ENCODE measurements around the gene ADAMTSL3. TPM values are rescaled to one million over a fixed set of nuclear protein-coding genes. Genes with fewer than 3 reads are reported as not detected.

ADAMTSL3 gene
- total and polyA plus RNA-seq, 4 donors = 0.85 to 58.2 (median 7.9) TPM

GRCh38 chr15:83850015-83850414 lies 196.1 kb downstream of the ADAMTSL3 start:
- peaks cover 2 to 53% (median 8%) of the 10 kb centered on the region in 5 donors for H3K4me1 ChIP-seq (ENCODE audit: control insufficient read depth in 5 of 5, insufficient read depth in 5 of 5, low read length in 5 of 5)
- TF ChIP-seq CTCF (IDR thresholded peaks at IDR 0.05; ENCODE audit: control extremely low read depth, extremely low read depth) = no peak

GRCh38 chr15:83850501-83851245 lies 196.8 kb downstream of the ADAMTSL3 start:
- H3K36me3 ChIP-seq (ENCODE audit: control insufficient read depth in 4 of 4, insufficient read depth in 4 of 4, low read length in 4 of 4) = no peaks in the 10 kb centered on the region
- DNase-seq = peak in 1 of 3 donors; percentile 27
- TF ChIP-seq CTCF (IDR thresholded peaks at IDR 0.05; ENCODE audit: control extremely low read depth, extremely low read depth) = no peak
- H3K9me3 ChIP-seq (ENCODE audit: control insufficient read depth in 4 of 4, insufficient read depth in 3 of 4, low read length in 3 of 4) = no peaks in the 10 kb centered on the region
- ATAC-seq (ENCODE audit: insufficient read depth, low FRiP score) = no peak
- H3K4me1 ChIP-seq (ENCODE audit: control insufficient read depth in 5 of 5, insufficient read depth in 5 of 5, low read length in 5 of 5) = peaks cover 2 to 51% (median 14%) of the 10 kb centered on the region in 5 donors
- no peak overlapping the region for H3K4me3 ChIP-seq
- 62 to 78% methylated on average over 8 of the region's 8 CpGs for WGBS, 2 donors
- H3K27ac ChIP-seq (ENCODE audit: low read depth in 1 of 2, low read length in 1 of 2) = no peak overlapping the region
- no peaks in the 10 kb centered on the region for H3K27me3 ChIP-seq (ENCODE audit: control insufficient read depth in 3 of 3, insufficient read depth in 3 of 3, low read length in 2 of 3)
- no peak overlapping the region for H3K9ac ChIP-seq (ENCODE audit: insufficient read depth in 1 of 2, low read length in 2 of 2)

More at GRCh38 chr15:83850015-83850414, 196.1 kb downstream of the ADAMTSL3 start:
- 52 to 80% methylated on average over 5 of the region's 5 CpGs for WGBS, 2 donors
- H3K4me3 ChIP-seq = no peak overlapping the region
- DNase-seq (no peak), ATAC-seq (ENCODE audit: insufficient read depth, low FRiP score) (no peak)
- H3K9me3 ChIP-seq (ENCODE audit: control insufficient read depth in 4 of 4, insufficient read depth in 3 of 4, low read length in 3 of 4) = no peaks in the 10 kb centered on the region
- H3K27me3 ChIP-seq (ENCODE audit: control insufficient read depth in 3 of 3, insufficient read depth in 3 of 3, low read length in 2 of 3) = no peaks in the 10 kb centered on the region
- H3K36me3 ChIP-seq (ENCODE audit: control insufficient read depth in 4 of 4, insufficient read depth in 4 of 4, low read length in 4 of 4) = no peaks in the 10 kb centered on the region
- no peak overlapping the region for H3K9ac ChIP-seq (ENCODE audit: insufficient read depth in 1 of 2, low read length in 2 of 2)
- H3K27ac ChIP-seq (ENCODE audit: low read depth in 1 of 2, low read length in 1 of 2) = no peak overlapping the region

GRCh38 chr15:83853232-83853631 lies 199.3 kb downstream of the ADAMTSL3 start:
- Histone ChIP-seq H3K36me3 (ENCODE audit: control insufficient read depth in 4 of 4, insufficient read depth in 4 of 4, low read length in 4 of 4) (no peaks in the 10 kb centered on the region), H3K4me1 (ENCODE audit: control insufficient read depth in 5 of 5, insufficient read depth in 5 of 5, low read length in 5 of 5) (peaks cover 2 to 35% (median 8%) of the 10 kb centered on the region in 5 donors), H3K27ac (ENCODE audit: low read depth in 1 of 2, low read length in 1 of 2) (no peak overlapping the region), H3K9ac (ENCODE audit: insufficient read depth in 1 of 2, low read length in 2 of 2) (no peak overlapping the region), H3K9me3 (ENCODE audit: control insufficient read depth in 4 of 4, insufficient read depth in 3 of 4, low read length in 3 of 4) (no peaks in the 10 kb centered on the region), H3K4me3 (no peak overlapping the region), H3K27me3 (ENCODE audit: control insufficient read depth in 3 of 3, insufficient read depth in 3 of 3, low read length in 2 of 3) (no peaks in the 10 kb centered on the region)
- 84 to 88% methylated on average over 1 of the region's 1 CpG for WGBS, 2 donors
- ATAC-seq (ENCODE audit: insufficient read depth, low FRiP score) = no peak
- no peak for DNase-seq
- no peak for TF ChIP-seq CTCF (IDR thresholded peaks at IDR 0.05; ENCODE audit: control extremely low read depth, extremely low read depth)

Measured in lung (tissue), 12 donors.